ENCODE results near the gene CEP41. TPM values are rescaled to one million over a fixed set of nuclear protein-coding genes. Genes with fewer than 3 reads are reported as not detected.
"Not testable (repeated sequence)": the region's sequence is repeated elsewhere in the genome, so short reads cannot be mapped to it uniquely, and the experiment has no call there.

Gene CEP41
- total and polyA plus RNA-seq, 2 of the 13 experiments (the other 11 are each of a cell fraction or from before 2014, with no cell fraction given), result 8.7 to 9.0 TPM

DNA sequence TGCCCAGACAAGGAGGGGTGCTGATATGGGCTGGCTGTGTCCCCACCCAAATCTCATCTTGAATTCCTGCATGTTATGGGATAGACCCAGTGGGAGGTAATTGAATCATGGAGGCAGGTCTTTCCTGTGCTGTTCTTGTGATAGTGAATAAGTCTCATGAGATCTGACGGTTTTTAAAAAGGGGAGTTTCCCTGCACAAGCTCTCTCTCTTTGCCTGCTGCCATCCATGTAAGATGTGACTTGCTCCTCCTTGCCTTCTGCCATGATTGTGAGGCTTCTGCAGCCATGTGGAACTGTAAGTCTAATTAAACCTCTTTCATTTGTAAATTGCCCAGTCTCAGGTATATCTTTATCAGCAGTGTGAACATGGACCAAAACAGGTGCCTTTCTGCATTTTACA lies 64.4 kb downstream of the CEP41 start:
- POLR2A ChIA-PET; H3K27ac ChIP-seq (ENCODE audit: extremely low read length, insufficient read depth, low read length); in situ Hi-C loops (cut with HindIII; ENCODE audit: extremely low pct_ligation_motif_present, low pct_unique_long_range_greater_than_20kb); BruUV-seq (replicated peaks); FAIRE-seq; DNase-seq (ENCODE audit: low spot score); H3K79me2 ChIP-seq (ENCODE audit: insufficient read depth, low read length); CTCF ChIA-PET (ENCODE audit: low intra/inter-chr PET ratio, low total read pairs); H3K4me2 ChIP-seq (ENCODE audit: low read depth, low read length); H3K4me3 ChIP-seq (replicated peaks in 1 of 3; ENCODE audit: insufficient read depth in 1 of 3, low read depth in 2 of 3, low read length in 3 of 3); H4K20me1 ChIP-seq (ENCODE audit: insufficient read depth, low read length); H2AFZ ChIP-seq (ENCODE audit: low read length); intact Hi-C loops (cut with micrococcal nuclease; ENCODE audit: unreplicated experiment); H3K9ac ChIP-seq (ENCODE audit: insufficient read depth, low read depth, low read length); H3K36me3 ChIP-seq (replicated peaks in 1 of 2; ENCODE audit: control insufficient read depth in 1 of 2, insufficient read depth in 2 of 2, low read length in 2 of 2); ATAC-seq: not testable (repeated sequence)
- WGBS (ENCODE audit: low lambda C conversion rate), result 25% methylated on average over 1 of the region's 1 CpG
- H3K9me3 ChIP-seq (ENCODE audit: low read length), result peaks cover 10% of the 10 kb centered on the region
- H3K27me3 ChIP-seq (ENCODE audit: control insufficient read depth in 1 of 2, insufficient read depth in 2 of 2, low read length in 2 of 2), result peaks cover 0 to 14% of the 10 kb centered on the region in 2 experiments; a peak in 2 of 5 replicates
- H3K4me1 ChIP-seq (ENCODE audit: insufficient read depth, low read length), result peaks cover 55% of the 10 kb centered on the region
- TF ChIP-seq ZNF431 (CRISPR knock-in tag; IDR thresholded peaks at IDR 0.05; ENCODE audit: borderline replicate concordance, low read depth), result peak; percentile 99

DNA sequence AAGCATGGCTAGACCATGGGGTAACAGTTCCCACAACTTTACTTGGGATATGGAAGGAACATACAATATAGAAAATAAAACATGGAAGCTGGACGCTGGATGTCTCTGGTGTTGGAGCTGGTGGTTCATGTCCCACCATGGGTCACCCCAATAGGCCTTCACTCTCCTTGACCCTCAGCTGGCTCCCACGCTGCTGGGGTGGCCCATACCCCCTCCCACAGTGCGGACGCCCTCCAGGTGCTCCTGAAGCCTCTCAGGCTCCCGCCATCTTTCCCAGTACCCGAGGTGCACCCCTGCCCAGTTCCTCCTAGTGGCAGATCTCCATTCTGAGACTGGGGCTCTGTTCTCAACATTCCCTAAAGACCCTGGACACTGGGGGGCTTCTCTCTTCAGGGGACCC lies 66.3 kb downstream of the CEP41 start:
- TF ChIP-seq SNAI1 (CRISPR knock-in tag; IDR thresholded peaks at IDR 0.05; ENCODE audit: borderline replicate concordance) (0 out of 2 replicates have a peak, but pooled peaks have one; percentile 73), SAP130 (CRISPR knock-in tag; IDR thresholded peaks at IDR 0.05; ENCODE audit: low read depth) (no peak)
- Histone ChIP-seq H3K79me2 (ENCODE audit: insufficient read depth, low read length) (no peaks in the 10 kb centered on the region), H3K4me2 (ENCODE audit: low read depth, low read length) (peak overlapping the region; percentile 68; the same call in 1 of the 2 replicates), H3K27ac (ENCODE audit: extremely low read length, insufficient read depth, low read length) (peak overlapping the region; percentile 94), H2AFZ (ENCODE audit: low read length) (no peak overlapping the region), H3K4me1 (ENCODE audit: insufficient read depth, low read length) (peaks cover 59% of the 10 kb centered on the region), H3K36me3 (replicated peaks in 1 of 2; ENCODE audit: control insufficient read depth in 1 of 2, insufficient read depth in 2 of 2, low read length in 2 of 2) (no peaks in the 10 kb centered on the region), H3K27me3 (ENCODE audit: control insufficient read depth in 1 of 2, insufficient read depth in 2 of 2, low read length in 2 of 2) (peaks cover 0 to 7% of the 10 kb centered on the region in 2 experiments; a peak in 1 of 5 replicates), H4K20me1 (ENCODE audit: insufficient read depth, low read length) (no peaks in the 10 kb centered on the region), H3K9ac (ENCODE audit: insufficient read depth, low read depth, low read length) (peak overlapping the region; percentile 73; the same call in 1 of the 2 replicates), H3K4me3 (replicated peaks in 1 of 3; ENCODE audit: insufficient read depth in 1 of 3, low read depth in 2 of 3, low read length in 3 of 3) (no peak overlapping the region), H3K9me3 (ENCODE audit: low read length) (peaks cover 10% of the 10 kb centered on the region)
- intact Hi-C loops (cut with micrococcal nuclease; ENCODE audit: unreplicated experiment), result no loop called here
- FAIRE-seq, result no peak
- ChIA-PET POLR2A (no interaction called here), CTCF (ENCODE audit: low intra/inter-chr PET ratio, low total read pairs) (no interaction called here)
- BruUV-seq (replicated peaks), result no TSS peak
- WGBS (ENCODE audit: low lambda C conversion rate), result 88% methylated on average over 4 of the region's 6 CpGs
- in situ Hi-C loops (cut with HindIII; ENCODE audit: extremely low pct_ligation_motif_present, low pct_unique_long_range_greater_than_20kb), result no loop called here
- DNase-seq (ENCODE audit: low spot score), result no peak
- no peak for ATAC-seq

Data from HepG2 (cell line).